Measurements from ENCODE around the gene SHOC2.
"Not testable (repeated sequence)": the region's sequence is repeated elsewhere in the genome, so short reads cannot be mapped to it uniquely, and the experiment has no call there.

The SHOC2 gene

DNA sequence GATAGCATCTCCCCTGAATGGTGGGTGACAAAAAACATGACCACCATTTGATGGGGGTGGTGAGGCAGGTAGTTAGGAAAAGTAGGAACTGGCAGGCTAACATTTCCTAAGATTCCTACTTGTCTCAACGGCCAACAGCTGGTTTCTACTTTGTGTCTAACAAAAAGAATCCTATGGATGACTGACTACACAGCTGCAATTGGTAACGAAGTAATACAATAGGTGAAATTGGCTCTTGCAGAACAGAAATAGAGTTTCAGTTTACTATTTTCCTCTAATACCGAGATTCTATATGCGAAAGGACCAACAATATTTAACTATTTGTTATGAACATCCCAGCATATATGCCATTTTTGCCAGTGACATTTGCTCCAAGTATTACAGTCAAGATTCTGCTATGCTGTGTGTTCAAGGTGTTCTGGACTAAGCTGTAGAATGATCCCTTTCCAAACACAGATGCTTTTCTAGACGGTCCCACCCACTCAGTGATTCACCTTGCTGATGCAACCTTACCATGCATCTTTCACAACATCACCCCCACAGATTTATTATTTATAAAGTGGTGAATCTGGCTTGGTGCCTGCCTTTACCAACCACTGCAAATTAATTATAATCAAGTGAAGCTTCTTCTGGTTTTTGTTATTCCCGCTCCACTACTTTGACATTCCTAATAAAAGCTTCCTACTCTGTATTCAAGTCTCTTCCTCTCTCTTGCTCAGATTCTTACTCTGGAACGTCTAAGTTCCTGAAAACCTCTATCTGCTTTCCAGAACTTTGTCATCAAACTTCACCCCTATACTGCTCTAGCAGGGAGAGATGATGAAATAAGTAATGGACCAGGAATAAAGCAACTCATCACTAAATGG is 17.2 kb upstream of the SHOC2 start:
- no peak for DNase-seq (ENCODE audit: low read depth, low spot score)

DNA sequence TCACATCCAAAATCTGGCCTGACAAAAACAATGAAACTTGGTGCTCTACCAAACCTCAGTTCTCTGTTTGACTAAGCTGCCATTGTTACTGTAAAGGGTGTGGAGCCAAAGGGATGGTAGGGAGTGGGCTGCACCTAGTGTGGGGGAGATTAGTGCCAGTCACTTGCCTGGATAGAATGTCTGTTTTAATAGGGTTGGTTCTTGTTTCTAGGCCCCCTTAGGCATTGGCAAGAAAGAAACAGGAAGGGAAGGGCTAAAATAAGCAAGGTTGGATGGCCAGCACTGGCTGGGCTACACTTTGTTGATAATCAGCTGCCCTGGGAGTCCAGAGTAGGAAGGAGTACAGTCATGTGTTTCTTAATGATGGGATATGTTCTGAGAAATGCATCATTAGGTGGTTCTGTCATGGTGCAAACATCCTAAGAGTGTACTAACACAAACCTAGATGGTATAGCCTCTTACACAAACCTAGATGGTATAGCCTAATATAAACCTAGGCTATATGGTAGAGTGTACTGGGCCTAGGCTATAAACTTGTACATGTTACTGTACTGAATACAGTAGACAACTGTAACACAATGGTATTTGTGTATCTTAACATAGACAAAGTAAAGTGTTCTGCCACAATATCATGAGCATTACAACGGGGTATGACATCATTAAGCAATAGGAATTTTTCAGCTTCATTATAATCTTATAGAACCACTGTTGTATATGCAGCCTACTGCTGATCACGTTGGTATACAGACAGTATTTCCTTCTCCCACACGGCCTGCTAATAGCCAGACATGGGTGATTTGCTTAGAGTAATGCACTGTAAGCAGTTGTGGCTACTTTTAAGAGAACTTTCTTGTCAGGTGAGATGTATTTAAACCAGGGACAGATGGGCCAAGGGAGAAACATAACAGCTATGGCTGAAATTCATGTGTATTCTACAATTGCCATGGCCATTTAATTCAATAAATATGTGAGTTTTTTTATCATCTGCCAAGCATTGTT is 15.8 kb upstream of the SHOC2 start:
- no peak for DNase-seq (ENCODE audit: low read depth, low spot score)

DNA sequence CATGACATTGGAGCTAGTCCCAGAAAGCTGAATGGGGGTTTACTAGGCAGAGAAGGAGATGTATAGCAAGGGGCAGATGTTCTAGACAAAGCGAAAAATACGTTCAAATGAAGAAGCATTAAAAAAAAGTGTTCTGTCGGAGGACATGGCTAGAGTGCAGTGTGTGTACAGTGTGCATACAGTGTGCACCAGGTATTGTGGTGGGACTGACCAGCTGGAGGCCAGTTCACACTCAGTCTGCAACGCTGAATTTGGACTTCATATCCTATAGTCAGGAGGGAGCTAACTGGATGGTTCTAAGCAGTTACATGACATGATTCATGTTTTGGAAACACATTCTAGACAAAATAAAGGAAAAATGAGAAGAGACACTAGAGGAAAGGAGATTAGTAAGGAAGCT is 9.3 kb upstream of the SHOC2 start:
- no peak for DNase-seq (ENCODE audit: low read depth, low spot score)

DNA sequence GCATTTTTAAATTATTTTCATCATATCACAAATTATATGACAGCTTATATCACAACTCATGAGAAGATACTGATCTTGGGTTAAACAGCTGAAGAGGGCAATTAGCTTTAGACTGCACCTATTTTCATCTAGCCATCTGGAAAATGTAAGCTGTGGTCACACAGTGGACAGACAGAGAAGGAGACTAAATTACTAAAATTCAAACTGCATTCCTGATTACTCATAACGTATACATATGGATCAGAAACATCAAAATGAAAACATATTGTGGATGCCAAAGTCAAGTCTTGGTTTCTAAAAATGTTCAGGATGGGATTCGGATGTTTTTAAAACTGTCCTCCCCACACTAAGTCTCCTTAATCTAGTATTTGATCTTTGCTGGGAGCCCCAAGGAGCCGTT is 7.0 kb upstream of the SHOC2 start:
- no peak for DNase-seq (ENCODE audit: low read depth, low spot score)

DNA sequence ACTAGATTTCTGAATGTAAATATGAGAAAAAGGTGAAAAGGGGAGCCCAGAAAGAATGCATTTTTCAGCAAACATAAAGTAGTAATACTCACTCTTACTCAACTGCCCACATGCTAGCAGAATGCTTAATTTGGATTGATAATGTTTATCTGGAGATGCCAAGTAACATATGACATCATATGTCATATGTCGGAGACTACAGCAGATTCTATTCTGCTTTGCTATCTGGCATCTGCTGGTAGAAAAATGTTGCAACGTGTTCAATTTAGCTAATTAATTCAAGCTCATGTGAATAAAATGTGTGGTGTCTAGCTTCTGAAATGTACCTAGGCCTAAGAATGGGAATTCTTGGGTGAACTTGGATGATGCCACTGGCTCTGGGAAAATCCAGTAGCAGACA is 5.0 kb upstream of the SHOC2 start:
- DNase-seq (ENCODE audit: low read depth, low spot score), result no peak

DNA sequence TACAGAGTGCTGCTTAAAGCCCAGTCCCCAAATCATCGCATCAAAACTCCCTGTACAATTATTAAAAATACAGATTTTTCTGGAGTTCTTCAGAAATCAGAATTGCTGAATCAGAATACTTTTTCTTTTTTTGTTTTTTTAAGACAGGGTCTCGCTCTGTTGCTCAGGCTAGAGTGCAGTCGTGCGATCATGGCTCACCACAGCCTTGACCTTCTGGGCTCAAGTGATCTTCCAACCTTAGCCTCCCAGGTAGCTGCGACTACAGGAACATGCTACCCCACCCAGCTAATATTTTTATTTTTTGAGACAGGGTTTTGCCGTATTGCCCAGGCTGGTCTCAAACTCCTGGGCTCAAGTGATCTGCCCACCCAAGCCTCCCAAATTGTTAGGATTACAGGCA is 4.4 kb upstream of the SHOC2 start:
- no peak for DNase-seq (ENCODE audit: low read depth, low spot score)

DNA sequence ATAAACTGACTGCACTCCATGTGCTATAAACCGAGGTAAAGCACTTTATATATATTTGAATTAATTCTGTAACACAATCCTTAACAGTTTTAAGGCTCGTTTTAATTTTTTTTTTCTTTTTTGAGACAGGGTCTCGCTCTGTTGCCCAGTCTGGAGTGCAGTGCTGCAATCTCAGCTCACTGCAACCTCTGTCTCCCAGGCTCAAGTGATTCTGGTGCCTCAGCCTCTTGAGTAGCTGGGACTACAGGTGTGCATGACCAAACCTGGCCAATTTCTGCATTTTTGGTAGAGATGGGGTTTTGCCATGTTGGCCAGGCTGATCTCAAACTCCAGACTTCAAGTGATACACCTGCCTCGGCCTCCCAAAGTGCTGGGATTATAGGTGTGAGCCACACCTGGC is 3.8 kb upstream of the SHOC2 start:
- DNase-seq (ENCODE audit: low read depth, low spot score), result not testable (repeated sequence)

DNA sequence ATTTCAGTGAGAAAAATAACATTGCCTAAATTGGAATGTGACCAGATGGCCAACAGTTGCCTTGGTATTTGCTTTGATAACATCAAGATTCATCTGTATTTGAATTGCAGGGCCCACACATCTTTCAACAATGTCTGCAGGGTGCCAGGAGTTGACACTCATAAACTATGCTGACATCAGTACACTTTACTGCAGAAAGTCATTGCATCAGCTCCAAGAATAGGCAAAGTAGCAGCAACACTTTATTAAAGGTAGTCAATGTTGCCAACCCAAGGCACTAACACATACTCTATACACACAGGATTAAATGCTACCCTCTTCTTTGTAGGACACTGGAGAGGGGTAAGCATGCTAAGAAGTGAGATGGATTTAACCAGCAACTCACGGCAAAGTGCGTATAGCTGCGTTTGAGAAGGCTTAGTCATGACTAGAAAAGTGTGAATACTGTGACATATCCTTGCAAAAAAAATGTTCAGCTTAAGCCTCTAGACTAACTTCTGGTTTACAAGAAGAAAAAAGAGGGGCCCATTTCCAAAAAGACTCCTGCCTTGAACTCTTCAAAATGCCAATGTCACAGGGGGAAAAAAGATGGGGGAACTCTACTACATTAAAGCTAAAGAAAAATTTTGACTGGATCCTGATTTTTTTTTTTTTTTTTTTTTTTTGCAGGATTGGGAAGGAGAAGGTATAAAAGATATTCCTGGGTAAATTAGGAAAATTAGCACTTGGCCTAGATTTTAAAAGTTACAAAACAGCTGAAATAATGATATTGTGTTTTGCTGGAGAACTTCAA is 2.7 kb upstream of the SHOC2 start:
- DNase-seq (ENCODE audit: low read depth, low spot score), result no peak

DNA sequence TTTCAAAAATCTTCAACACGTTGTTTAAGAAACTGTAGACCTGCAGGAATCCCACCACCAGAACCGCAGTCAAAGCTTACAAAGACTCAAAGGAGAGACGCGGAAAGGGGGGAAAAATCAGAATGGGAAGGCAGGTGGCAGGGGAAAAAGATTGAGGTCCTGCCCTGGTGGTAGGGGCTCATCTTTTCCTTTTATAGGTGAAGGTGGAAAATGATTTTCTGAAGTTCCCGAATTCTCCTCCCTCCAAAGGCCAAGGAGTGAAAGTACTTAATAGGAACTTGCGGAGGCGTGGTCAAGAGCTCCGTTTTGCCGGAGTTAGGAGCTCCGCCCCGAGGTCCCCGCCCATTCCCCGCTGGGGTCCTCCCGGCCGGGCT is 1.1 kb upstream of the SHOC2 start:
- peak; percentile 94 for DNase-seq (ENCODE audit: low read depth, low spot score)

DNA sequence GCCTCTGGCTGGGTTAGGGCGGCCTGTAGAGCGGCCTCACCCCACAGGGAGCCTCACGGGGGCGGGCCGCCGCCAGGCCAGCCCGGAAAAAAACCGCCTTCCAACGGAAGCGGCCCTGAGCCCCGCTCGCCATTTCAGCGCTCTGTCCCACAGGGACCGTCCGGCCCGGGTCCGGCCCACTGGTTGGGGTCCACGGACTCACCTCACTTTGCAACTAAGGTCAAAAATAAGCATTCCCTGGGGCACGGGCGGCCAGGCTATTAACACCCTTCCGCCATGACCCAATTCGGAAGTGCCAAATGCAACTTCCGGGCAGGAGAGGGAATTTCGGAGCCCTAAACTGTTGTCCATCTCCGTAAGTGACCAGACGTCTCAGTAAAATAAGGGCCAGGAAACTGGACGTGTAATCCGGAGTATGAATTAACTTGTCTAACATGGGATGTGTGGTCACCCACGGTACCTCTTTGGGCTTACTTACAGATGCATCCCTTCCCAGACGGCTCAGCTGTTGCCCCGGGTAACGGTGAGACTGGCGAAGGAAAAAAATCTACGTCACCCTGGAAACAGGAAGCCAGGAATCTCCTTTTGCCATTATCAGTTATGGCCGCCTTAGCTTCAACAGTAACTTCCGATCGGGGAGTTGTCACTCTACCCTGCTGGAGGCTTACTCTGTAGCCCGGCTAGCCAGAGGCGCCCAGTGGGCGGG is 608 bp upstream of the SHOC2 start, which contains the start of gene BBIP1:
Gene BBIP1 (minus strand): TSS at position 538 of the 706 bp plus-strand sequence. CDS start 1,023 bp downstream, outside the sequence.
- DNase-seq (ENCODE audit: low read depth, low spot score), result peak; percentile 100

DNA sequence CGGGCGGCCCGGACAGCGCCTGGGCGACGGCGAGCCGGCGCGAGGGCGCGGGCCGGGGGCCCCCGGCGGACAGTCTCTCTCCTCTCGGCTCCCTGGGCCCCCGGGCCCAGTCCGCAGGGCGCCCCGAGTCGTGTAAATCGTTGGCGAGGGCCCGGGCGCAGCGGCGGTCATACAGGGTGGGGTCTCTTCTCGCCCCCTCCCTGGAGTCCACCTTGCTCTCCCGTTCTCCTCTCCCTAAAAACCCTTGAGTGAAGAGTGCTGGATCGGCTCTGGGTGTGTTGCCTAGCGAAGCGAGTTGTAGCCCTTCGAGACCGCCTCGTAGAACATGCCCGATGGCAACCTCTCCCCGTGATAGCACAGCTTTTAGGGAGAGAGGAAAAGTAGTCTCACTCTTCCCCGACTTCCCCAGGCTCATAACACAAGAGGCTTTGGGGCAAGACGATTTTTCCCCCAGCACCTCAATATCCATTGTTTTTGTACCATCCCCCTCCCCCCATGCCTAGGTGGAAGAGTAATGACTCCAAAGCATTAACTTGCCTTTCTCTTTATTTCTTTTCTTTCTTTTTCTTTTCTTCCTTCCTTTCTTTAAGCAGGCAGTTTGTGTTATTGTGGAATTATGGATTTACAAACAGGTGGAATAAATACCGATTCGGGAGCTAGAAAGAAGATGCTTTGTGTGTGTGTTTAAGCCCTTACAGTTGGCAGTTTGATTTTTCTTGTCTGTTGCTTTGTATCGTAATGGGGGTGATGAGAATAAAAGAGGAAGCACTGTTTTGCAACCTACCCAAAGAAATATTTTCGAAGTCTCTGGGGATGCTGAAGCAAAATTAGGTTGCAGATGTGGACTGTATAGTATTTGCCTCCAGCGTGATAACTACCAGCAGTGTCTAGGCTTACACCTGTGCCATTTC is 822 bp downstream of the SHOC2 start:
- no peak for DNase-seq (ENCODE audit: low read depth, low spot score)

DNA sequence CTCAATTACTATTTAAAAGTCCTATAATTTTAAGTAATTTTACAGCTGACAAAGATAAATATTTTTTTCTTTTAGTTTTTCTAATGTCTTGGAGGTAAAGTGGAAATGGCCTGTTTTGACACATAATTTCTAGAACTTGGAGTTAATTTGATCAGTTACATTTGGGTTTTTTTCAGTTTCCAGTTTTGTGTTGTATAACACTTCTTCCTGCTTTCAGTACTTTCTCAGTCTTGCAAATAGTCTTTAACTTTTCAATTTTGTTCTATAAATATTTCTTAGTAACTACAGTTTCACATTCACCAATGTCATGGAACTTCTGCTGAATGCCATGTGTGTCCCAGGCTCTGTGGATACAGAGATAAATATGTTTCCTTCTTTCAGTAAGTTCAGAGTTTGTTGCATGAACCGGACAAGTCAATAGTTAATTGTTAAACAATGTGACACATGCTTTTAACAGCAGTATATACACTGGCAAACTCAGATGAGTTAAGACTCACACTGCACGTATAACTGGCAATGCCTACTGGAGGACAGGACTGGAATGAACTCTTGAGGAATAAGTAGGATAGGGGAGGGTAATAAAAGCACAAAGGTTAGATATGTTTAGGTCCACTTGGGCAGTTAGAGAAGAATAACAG is 4.6 kb downstream of the SHOC2 start:
- DNase-seq (ENCODE audit: low read depth, low spot score), result no peak

DNA sequence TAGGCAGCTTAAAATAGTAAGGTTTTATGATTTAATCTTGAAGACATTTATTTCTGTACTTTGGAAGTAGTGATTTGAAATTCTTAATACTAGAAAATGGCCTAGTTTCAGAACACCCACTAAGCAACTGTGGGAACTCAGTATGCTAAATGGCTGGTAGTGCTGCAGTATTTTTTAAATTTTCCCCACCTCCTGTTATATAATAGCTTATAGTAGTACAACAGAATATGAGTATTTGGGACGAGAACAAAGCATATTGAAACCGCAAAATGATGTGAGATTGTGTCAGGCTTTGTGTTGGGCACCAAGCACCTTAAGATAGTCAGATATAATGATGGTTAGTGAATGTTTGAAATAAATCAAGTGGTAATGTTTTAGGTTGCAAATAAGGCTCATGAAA is 8.1 kb downstream of the SHOC2 start:
- no peak for DNase-seq (ENCODE audit: low read depth, low spot score)

DNA sequence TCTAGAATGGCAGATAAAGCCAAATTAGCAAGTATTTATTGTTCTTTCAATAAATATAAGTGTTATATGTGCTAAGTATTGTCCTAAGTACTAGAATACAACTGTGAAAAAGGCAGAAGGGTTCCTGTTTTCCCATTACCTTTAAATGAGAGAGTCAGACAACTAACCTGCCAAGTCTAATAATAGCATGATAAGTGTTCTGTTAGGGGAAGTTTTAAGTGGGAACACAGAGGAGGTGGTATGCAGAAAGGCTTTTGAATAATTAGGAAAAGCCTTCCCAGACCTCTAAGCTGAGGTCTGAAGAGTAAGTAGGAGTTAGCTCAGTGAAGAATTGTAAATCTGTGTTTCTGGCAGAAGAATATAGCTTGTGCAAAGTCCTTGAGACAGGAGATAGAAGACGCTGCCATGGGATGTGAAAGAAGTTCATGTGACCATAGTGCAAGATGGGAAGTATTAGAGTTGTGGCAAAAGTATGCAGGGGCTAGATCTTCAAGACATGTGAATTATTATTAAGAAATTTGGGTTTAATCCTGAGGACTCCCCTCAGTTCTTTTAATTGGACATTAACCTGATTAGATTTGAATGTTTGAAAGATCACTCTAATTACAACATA is 12.5 kb downstream of the SHOC2 start:
- DNase-seq (ENCODE audit: low read depth, low spot score), result no peak

DNA sequence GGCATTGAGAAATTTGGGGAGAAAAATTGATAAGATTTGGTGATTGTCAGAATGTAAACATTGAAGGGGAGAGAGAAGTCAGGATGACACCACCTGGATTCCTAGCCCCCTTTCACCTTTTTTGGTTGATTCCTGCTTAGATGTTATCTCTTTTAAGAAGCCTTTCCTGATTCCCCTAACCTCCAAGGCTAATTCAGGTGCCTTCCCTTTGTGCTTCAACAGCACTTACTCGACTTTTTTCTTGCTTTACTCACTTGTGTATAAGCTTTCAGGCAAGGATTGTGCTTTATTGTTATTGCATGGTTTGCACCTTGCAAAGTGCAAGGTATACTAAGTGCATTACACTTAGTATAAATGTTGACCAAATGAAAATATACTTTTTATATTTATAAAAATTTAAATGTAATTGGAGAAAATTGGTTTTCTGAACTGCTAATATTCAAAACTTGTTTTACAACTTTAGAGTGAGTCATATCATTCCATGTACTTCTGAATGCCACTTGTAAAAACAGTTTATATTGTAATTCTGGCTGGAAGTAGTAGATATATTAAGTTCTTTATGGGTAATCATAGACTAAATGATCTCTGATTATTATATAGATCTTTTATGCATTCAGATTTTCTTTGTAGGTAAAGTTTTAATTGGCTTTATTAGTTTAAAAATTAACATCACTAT is 13.2 kb downstream of the SHOC2 start:
- no peak for DNase-seq (ENCODE audit: low read depth, low spot score)

DNA sequence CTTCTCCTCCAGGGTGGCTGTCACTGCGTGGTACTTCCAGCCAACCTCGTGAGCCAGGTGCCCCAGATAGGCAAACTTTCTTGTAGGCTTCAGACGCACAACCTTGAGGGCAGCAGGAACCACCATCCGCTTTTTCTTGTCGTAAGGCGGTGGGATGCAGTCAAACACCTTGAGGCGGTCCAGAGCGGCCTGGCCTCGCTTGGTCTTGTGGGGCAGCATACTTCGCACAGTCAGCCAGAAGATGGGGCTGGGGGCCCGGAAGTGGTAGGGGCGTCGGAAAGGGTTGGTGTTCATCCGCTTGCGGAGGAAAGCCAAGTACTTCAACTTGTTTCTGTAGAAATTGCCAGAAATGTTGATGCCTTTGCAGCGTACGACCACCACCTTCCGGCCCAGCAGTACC is 17.4 kb downstream of the SHOC2 start:
- DNase-seq (ENCODE audit: low read depth, low spot score), result no peak

DNA sequence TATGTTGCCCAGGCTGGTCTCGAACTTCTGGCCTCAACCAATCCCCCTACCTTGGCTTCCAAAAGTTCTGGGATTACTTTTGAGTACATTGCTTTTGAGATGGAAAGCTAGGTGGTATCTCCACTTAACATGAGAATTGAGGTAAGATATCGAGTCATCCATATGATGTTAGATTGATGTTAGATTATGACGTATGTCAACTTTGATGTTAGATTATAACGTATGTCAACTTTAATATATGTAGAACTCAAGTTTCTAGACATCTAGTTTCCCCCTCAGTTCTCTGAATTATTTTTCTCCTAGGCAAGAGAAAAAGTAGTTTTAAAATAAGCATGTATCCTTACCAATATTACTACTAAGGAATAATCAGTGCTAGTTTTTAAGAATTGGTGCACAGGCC is 20.0 kb downstream of the SHOC2 start:
- no peak for DNase-seq (ENCODE audit: low read depth, low spot score)

DNA sequence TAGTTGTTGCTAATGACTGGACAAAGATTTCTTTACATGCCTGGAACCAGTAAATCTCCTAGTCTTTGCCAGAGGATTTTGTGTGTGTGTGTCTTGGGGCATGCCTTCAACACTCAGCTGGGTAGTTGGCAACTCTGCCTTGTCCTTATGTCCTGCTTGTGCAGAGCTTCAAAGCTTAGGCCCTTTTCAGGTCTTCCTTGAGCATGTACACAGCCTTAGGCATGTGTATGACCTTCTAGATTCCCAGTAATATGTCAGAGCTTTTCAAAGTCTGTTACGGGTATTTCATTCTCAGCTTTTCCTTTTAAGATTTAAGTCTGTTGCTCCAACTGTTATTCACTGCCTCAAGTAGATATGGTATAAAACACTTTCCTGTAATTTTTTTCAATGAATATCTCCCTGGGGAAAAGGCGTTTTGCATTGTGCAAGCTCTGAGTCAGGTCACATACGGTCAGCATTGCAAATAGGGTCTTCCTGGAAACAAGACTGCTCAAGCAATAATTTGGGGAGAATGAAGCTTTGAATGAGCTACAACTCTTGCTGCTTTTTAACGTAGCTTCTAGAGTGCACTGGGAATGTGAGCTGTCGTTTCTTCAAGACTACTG is 25.5 kb downstream of the SHOC2 start:
- DNase-seq (ENCODE audit: low read depth, low spot score), result no peak
